ENCODE results near the gene MOCS1. TPM values are rescaled to one million over a fixed set of nuclear protein-coding genes. Genes with fewer than 3 reads are reported as not detected.

The MOCS1 gene
- total and polyA plus RNA-seq, 9 of the 15 experiments (the other 6 are each of a cell fraction or from before 2014, with no cell fraction given) = 0.69 to 12.7 (median 8.7) TPM

GRCh38 chr6:39938773-39939654 lies 4.8 kb upstream of the MOCS1 start (continued):
- TF ChIP-seq AFF1 (IDR thresholded peaks at IDR 0.05; ENCODE audit: low read depth in 1 of 2, partially characterized antibody in 2 of 2) (no peak), REST (IDR thresholded peaks at IDR 0.05; ENCODE audit: borderline replicate concordance) (peak; percentile 3; the same call in 1 of the 2 replicates), REST (CRISPR knock-in tag; IDR thresholded peaks at IDR 0.05; ENCODE audit: low read depth) (no peak), RFX7 (CRISPR knock-in tag; IDR thresholded peaks at IDR 0.05) (no peak), HNRNPL (IDR thresholded peaks at IDR 0.05; ENCODE audit: low read depth, low read length) (no peak), MAFG (tag; conservative IDR thresholded peaks at IDR 0.05) (no peak), CREB3 (tag; conservative IDR thresholded peaks at IDR 0.05; ENCODE audit: low read depth) (peak; percentile 86), ZSCAN29 (IDR thresholded peaks at IDR 0.05) (no peak), ZFP91 (CRISPR knock-in tag; IDR thresholded peaks at IDR 0.05) (no peak), ZNF41 (CRISPR knock-in tag; conservative IDR thresholded peaks at IDR 0.05) (no peak), E2F3 (CRISPR knock-in tag; IDR thresholded peaks at IDR 0.05) (0 out of 2 replicates have a peak, but pooled peaks have one; percentile 12)
